Measurements from ENCODE around the gene EPN2. TPM values are rescaled to one million over a fixed set of nuclear protein-coding genes. Genes with fewer than 3 reads are reported as not detected.

Gene EPN2
- total and polyA plus RNA-seq, 2 donors from 2014 or later: 18.0 to 45.4 TPM

- no peak for FAIRE-seq
- DNase-seq: no peak
- Histone ChIP-seq H3K9ac (ENCODE audit: low read length in 3 of 3) (no peak overlapping the region), H3K4me3 (ENCODE audit: low read length in 3 of 3) (no peak overlapping the region), H3K27me3 (ENCODE audit: control insufficient read depth, insufficient read depth, low read length) (no peaks in the 10 kb centered on the region), H3K27ac (ENCODE audit: low read depth in 2 of 2, low read length in 2 of 2) (no peak overlapping the region), H3K4me1 (ENCODE audit: control insufficient read depth in 2 of 3, insufficient read depth in 2 of 3, low read depth in 1 of 3, low read length in 3 of 3) (peaks cover 0 to 12% (median 9%) of the 10 kb centered on the region in 3 donors), H3K36me3 (ENCODE audit: control insufficient read depth in 2 of 3, insufficient read depth in 3 of 3, low read length in 3 of 3) (no peaks in the 10 kb centered on the region), H3K9me3 (ENCODE audit: control insufficient read depth in 2 of 3, insufficient read depth in 1 of 3, low read length in 3 of 3) (no peaks in the 10 kb centered on the region)
- intact Hi-C loops (cut with DNase I): no loop called here
- TF ChIP-seq CTCF (IDR thresholded peaks at IDR 0.05; ENCODE audit: borderline replicate concordance, extremely low read depth, insufficient read depth): no peak
These were observed 6.7 kb downstream of the EPN2 start for GRCh38 chr17:19243838-19244237.

- Histone ChIP-seq H3K9me3 (ENCODE audit: control insufficient read depth in 2 of 3, insufficient read depth in 1 of 3, low read length in 3 of 3) (no peaks in the 10 kb centered on the region), H3K27ac (ENCODE audit: low read depth in 2 of 2, low read length in 2 of 2) (no peak overlapping the region), H3K27me3 (ENCODE audit: control insufficient read depth, insufficient read depth, low read length) (no peaks in the 10 kb centered on the region), H3K4me1 (ENCODE audit: control insufficient read depth in 2 of 3, insufficient read depth in 2 of 3, low read depth in 1 of 3, low read length in 3 of 3) (peaks cover 0 to 16% (median 12%) of the 10 kb centered on the region in 3 donors), H3K4me3 (ENCODE audit: low read length in 3 of 3) (no peak overlapping the region), H3K36me3 (ENCODE audit: control insufficient read depth in 2 of 3, insufficient read depth in 3 of 3, low read length in 3 of 3) (no peaks in the 10 kb centered on the region), H3K9ac (ENCODE audit: low read length in 3 of 3) (no peak overlapping the region)
- no peak for DNase-seq
- TF ChIP-seq CTCF (IDR thresholded peaks at IDR 0.05; ENCODE audit: borderline replicate concordance, extremely low read depth, insufficient read depth): no peak
- intact Hi-C loops (cut with DNase I): no loop called here
- FAIRE-seq: no peak
These were observed 7.2 kb downstream of the EPN2 start for GRCh38 chr17:19244357-19244756.

- Histone ChIP-seq H3K4me1 (ENCODE audit: control insufficient read depth in 2 of 3, insufficient read depth in 2 of 3, low read depth in 1 of 3, low read length in 3 of 3) (peaks cover 0 to 17% (median 12%) of the 10 kb centered on the region in 3 donors), H3K27me3 (ENCODE audit: control insufficient read depth, insufficient read depth, low read length) (no peaks in the 10 kb centered on the region), H3K4me3 (ENCODE audit: low read length in 3 of 3) (no peak overlapping the region), H3K9ac (ENCODE audit: low read length in 3 of 3) (no peak overlapping the region), H3K9me3 (ENCODE audit: control insufficient read depth in 2 of 3, insufficient read depth in 1 of 3, low read length in 3 of 3) (no peaks in the 10 kb centered on the region), H3K36me3 (ENCODE audit: control insufficient read depth in 2 of 3, insufficient read depth in 3 of 3, low read length in 3 of 3) (no peaks in the 10 kb centered on the region), H3K27ac (ENCODE audit: low read depth in 2 of 2, low read length in 2 of 2) (no peak overlapping the region)
- no peak for FAIRE-seq
- TF ChIP-seq CTCF (IDR thresholded peaks at IDR 0.05; ENCODE audit: borderline replicate concordance, extremely low read depth, insufficient read depth): no peak
- peak in 2 of 5 donors; percentile 47 to 57 for DNase-seq
- intact Hi-C loops (cut with DNase I): no loop called here
These were observed 7.6 kb downstream of the EPN2 start for GRCh38 chr17:19244781-19245180.

- DNase-seq: no peak
- H3K4me3 ChIP-seq (ENCODE audit: low read length in 3 of 3): no peak overlapping the region
- no peaks in the 10 kb centered on the region for H3K27me3 ChIP-seq (ENCODE audit: control insufficient read depth, insufficient read depth, low read length)
- FAIRE-seq: no peak
- H3K36me3 ChIP-seq (ENCODE audit: control insufficient read depth in 2 of 3, insufficient read depth in 3 of 3, low read length in 3 of 3): no peaks in the 10 kb centered on the region
- intact Hi-C loops (cut with DNase I): no loop called here
- no peak overlapping the region for H3K27ac ChIP-seq (ENCODE audit: low read depth in 2 of 2, low read length in 2 of 2)
- H3K9ac ChIP-seq (ENCODE audit: low read length in 3 of 3): no peak overlapping the region
- H3K4me1 ChIP-seq (ENCODE audit: control insufficient read depth in 2 of 3, insufficient read depth in 2 of 3, low read depth in 1 of 3, low read length in 3 of 3): peaks cover 0 to 21% (median 9%) of the 10 kb centered on the region in 3 donors
- no peak for TF ChIP-seq CTCF (IDR thresholded peaks at IDR 0.05; ENCODE audit: borderline replicate concordance, extremely low read depth, insufficient read depth)
- H3K9me3 ChIP-seq (ENCODE audit: control insufficient read depth in 2 of 3, insufficient read depth in 1 of 3, low read length in 3 of 3): no peaks in the 10 kb centered on the region
These were observed 10.3 kb downstream of the EPN2 start for GRCh38 chr17:19247473-19247872.

Data from kidney (tissue), 14 donors.